ENCODE results near the gene DLEC1.

Gene DLEC1

GRCh38 chr3:38114052-38114874 is 75.3 kb downstream of the DLEC1 start:
- no peak for TF ChIP-seq CTCF (conservative IDR thresholded peaks at IDR 0.05; ENCODE audit: low read length)
- H3K4me3 ChIP-seq (ENCODE audit: low read length) = no peak overlapping the region
- no peak for DNase-seq (ENCODE audit: low read depth)

- H3K4me3 ChIP-seq (ENCODE audit: low read length) = no peak overlapping the region
- no peak for TF ChIP-seq CTCF (conservative IDR thresholded peaks at IDR 0.05; ENCODE audit: low read length)
Observed at GRCh38 chr3:38114875-38115644, 76.1 kb downstream of the DLEC1 start.

GRCh38 chr3:38115645-38116427 is 76.8 kb downstream of the DLEC1 start:
- DNase-seq (ENCODE audit: low read depth) = no peak
- H3K4me3 ChIP-seq (ENCODE audit: low read length) = no peak overlapping the region
- no peak for TF ChIP-seq CTCF (conservative IDR thresholded peaks at IDR 0.05; ENCODE audit: low read length)

More at GRCh38 chr3:38114875-38115644, 76.1 kb downstream of the DLEC1 start:
- no peak for DNase-seq (ENCODE audit: low read depth)

GRCh38 chr3:38116471-38117162 is 77.6 kb downstream of the DLEC1 start:
- no peak overlapping the region for H3K4me3 ChIP-seq (ENCODE audit: low read length)
- no peak for DNase-seq (ENCODE audit: low read depth)
- no peak for TF ChIP-seq CTCF (conservative IDR thresholded peaks at IDR 0.05; ENCODE audit: low read length)

GRCh38 chr3:38117163-38117716 is 78.2 kb downstream of the DLEC1 start:
- no peak for TF ChIP-seq CTCF (conservative IDR thresholded peaks at IDR 0.05; ENCODE audit: low read length)
- H3K4me3 ChIP-seq (ENCODE audit: low read length) = no peak overlapping the region
- no peak for DNase-seq (ENCODE audit: low read depth)

GRCh38 chr3:38117748-38118420 is 78.9 kb downstream of the DLEC1 start:
- no peak overlapping the region for H3K4me3 ChIP-seq (ENCODE audit: low read length)
- peak; percentile 86 for TF ChIP-seq CTCF (conservative IDR thresholded peaks at IDR 0.05; ENCODE audit: low read length)
- DNase-seq (ENCODE audit: low read depth) = peak; percentile 59

Data from AG10803 (cell line).